Endodermal cell (in vitro differentiated cells): ENCODE data around the gene MVD. TPM values are rescaled to one million over a fixed set of nuclear protein-coding genes. Genes with fewer than 3 reads are reported as not detected.

Experiments used
- DNase-seq: peaks from one replicate; pipeline ENCODE4 v3.0.0-alpha.2; 2017
- H3K27ac ChIP-seq: 2 replicates; pipeline ENCODE4 v1.5.1; 2013; ENCODE audit warnings: mild to moderate bottlenecking, low read depth, low read length, moderate library complexity
- H3K27me3 ChIP-seq: 2 replicates; pipeline ENCODE4 v1.6.1; 2013; ENCODE audit warnings: mild to moderate bottlenecking, low read length, moderate library complexity; ENCODE audit not compliant: insufficient read depth, control insufficient read depth, poor library complexity, severe bottlenecking
- H3K36me3 ChIP-seq: 2 replicates; pipeline ENCODE4 v1.7.0; 2013; ENCODE audit warnings: mild to moderate bottlenecking, low read length, moderate library complexity; ENCODE audit not compliant: control insufficient read depth, insufficient read depth
- H3K4me1 ChIP-seq: one replicate; pipeline ENCODE4 v1.7.0; 2013; ENCODE audit warnings: low read length; ENCODE audit not compliant: control insufficient read depth, insufficient read depth
- H3K4me3 ChIP-seq: 2 replicates; pipeline ENCODE4 v1.5.1; 2013; ENCODE audit warnings: mild to moderate bottlenecking, low read length, moderate library complexity
- H3K9ac ChIP-seq: 2 replicates; pipeline ENCODE4 v1.6.1; 2013; ENCODE audit warnings: mild to moderate bottlenecking, low read length, moderate library complexity; ENCODE audit not compliant: poor library complexity, severe bottlenecking; ENCODE audit errors: extremely low read depth
- H3K9me3 ChIP-seq: 2 replicates; pipeline ENCODE4 v1.6.1; 2013; ENCODE audit warnings: mild to moderate bottlenecking, low read length, moderate library complexity; ENCODE audit not compliant: control insufficient read depth
- H3K27ac Mint-ChIP-seq: 2 replicates; pipeline ENCODE4 v1.8.0; 2020; ENCODE audit warnings: mixed read lengths
- H3K27me3 Mint-ChIP-seq: 2 replicates; pipeline ENCODE4 v1.8.0; 2021; ENCODE audit warnings: mild to moderate bottlenecking, mixed read lengths; ENCODE audit not compliant: insufficient read depth
- H3K36me3 Mint-ChIP-seq: 2 replicates; pipeline ENCODE4 v1.8.0; 2020; ENCODE audit warnings: low read depth, mixed read lengths
- H3K4me1 Mint-ChIP-seq: 2 replicates; pipeline ENCODE4 v1.8.0; 2020; ENCODE audit warnings: mixed read lengths
- H3K4me3 Mint-ChIP-seq: 2 replicates; pipeline ENCODE4 v1.8.0; 2020; ENCODE audit warnings: mild to moderate bottlenecking, moderate library complexity, mixed read lengths
- H3K9me3 Mint-ChIP-seq: 2 replicates; pipeline ENCODE4 v1.8.0; 2020; ENCODE audit warnings: mild to moderate bottlenecking, mixed read lengths
- CTCF ChIP-seq: fragments of 200-600 bp; sonication (generic); conservative IDR thresholded peaks from 2 replicates; pipeline ENCODE4 v1.5.0; 2021; ENCODE audit warnings: antibody characterized with exemption, mild to moderate bottlenecking
- WGBS, 2 experiments: methylation state at CpG; one replicate each; pipeline versions ENCODE4 v1.1.5 to v1.1.7; 2013; ENCODE audit warnings: missing lambda C conversion rate in 2 of 2, mixed read lengths in 1 of 2; ENCODE audit not compliant: insufficient coverage in 1 of 2, insufficient read length in 1 of 2; 5-methylcytosine and 5-hydroxymethylcytosine counted together
- total RNA-seq, 2 donors: library from RNA; stranded (reverse); fragmentation: NEBNext Ultra II Directional in 1 of 2; extraction: Animal tissue kit (Norgen Biotek cat#: 25700) in 1 of 2; gene quantifications; 2 replicates in 1 of 2; 3 replicates in 1 of 2; pipeline ENCODE4 v1.2.1, GENCODE V29; 2021

Gene MVD
- total RNA-seq, 2 donors from 2014 or later = 79.8 to 81.4 TPM

DNA sequence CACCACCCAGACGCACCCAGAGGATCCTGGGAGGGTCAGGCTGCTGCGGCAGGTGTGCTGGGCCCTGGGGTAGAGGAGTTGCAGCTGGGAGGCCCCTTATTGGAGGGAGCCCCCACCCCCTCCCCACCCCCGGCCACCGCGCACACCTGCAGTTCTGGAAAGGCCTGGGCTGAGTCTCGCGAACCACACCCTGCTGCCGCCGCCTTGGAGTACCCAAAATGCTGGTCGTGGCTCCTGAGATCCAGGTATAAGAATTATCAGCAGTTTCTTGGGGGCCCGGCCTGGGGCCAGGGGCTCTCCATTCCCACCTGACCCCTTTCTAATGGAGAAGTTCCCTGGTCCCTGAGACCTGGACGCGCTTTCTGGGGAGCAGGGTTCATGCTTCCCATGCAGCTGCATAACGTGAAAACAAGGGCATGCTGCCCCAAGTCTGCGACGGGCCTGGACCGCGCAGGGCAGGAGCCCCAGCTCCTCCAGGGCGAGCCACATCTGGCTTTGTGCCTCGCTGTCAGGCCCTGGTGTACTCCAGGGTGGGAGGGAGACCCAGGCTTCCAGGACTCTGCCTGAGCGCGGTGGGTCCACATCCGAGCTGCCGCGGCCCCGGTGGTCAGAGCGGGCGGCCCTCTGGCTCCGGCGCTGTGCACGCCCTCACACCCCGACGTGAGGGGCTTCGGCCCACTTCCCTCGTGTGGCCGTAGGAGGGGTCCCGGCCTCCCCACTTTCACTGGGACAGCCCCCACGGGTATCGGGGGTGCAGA is 30.7 kb upstream of the MVD start:
- Mint-ChIP-seq H3K27ac (no peak overlapping the region), H3K27me3 (peaks cover 15% of the 10 kb centered on the region), H3K36me3 (peaks cover 9% of the 10 kb centered on the region), H3K9me3 (no peaks in the 10 kb centered on the region), H3K4me1 (peaks cover under 1% of the 10 kb centered on the region), H3K4me3 (no peak overlapping the region)
- H3K9me3 ChIP-seq = no peaks in the 10 kb centered on the region
- DNase-seq = no peak
- no peak overlapping the region for H3K27ac ChIP-seq
- H3K27me3 ChIP-seq = no peaks in the 10 kb centered on the region
- TF ChIP-seq CTCF = no peak
- H3K9ac ChIP-seq = no peak overlapping the region
- H3K4me3 ChIP-seq = no peak overlapping the region
- no peaks in the 10 kb centered on the region for H3K4me1 ChIP-seq
- 89 to 91% methylated on average over 27 to 39 of the region's 39 CpGs for WGBS, 2 experiments
- no peaks in the 10 kb centered on the region for H3K36me3 ChIP-seq

- no peaks in the 10 kb centered on the region for H3K9me3 Mint-ChIP-seq
- WGBS, 2 experiments = 85 to 93% methylated on average over 6 to 10 of the region's 10 CpGs
- H3K27me3 Mint-ChIP-seq = peaks cover 17% of the 10 kb centered on the region
- H3K36me3 Mint-ChIP-seq = peaks cover 3% of the 10 kb centered on the region
- Histone ChIP-seq H3K4me1 (no peaks in the 10 kb centered on the region), H3K4me3 (no peak overlapping the region), H3K36me3 (no peaks in the 10 kb centered on the region), H3K27me3 (no peaks in the 10 kb centered on the region), H3K9ac (no peak overlapping the region), H3K9me3 (no peaks in the 10 kb centered on the region), H3K27ac (no peak overlapping the region)
- no peak for TF ChIP-seq CTCF
- no peak for DNase-seq
- no peak overlapping the region for H3K4me3 Mint-ChIP-seq
- H3K27ac Mint-ChIP-seq = no peak overlapping the region
- peaks cover 8% of the 10 kb centered on the region for H3K4me1 Mint-ChIP-seq
Measured at GRCh38 chr16:88692861-88693260, 30.0 kb upstream of the MVD start.

DNA sequence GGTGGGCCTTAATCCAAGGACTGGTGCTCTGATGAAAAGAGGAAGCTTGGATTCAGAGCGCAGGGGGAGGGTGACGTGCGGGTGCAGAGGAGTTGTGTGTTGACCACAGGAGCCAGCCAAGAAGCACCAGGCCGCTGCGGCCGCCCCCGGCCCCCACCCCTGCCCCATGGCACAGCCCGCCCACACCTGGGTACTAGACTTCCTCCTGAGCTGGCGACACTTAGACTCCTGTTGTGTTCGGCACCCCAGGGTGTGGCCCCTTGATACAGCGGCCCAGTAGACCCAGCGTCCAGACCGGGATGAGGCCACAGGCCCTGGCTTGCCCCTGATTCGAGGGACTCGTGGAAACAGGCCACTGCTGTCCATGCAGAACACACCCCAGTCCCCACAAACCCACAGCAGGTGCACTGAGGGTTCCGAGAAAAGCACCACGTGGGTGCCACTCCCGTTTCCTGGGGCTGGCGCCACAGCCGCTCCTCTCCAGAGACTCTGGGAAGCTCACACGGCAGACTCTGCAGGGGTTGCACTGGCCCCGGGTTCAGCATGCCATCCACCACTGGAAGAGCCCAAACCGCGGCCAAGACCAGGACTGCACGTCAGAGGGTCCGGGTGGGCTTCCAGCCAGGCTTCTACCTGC is 29.2 kb upstream of the MVD start:
- no peaks in the 10 kb centered on the region for H3K4me1 ChIP-seq
- 92 to 94% methylated on average over 24 to 26 of the region's 26 CpGs for WGBS, 2 experiments
- Mint-ChIP-seq H3K9me3 (no peaks in the 10 kb centered on the region), H3K27ac (no peak overlapping the region), H3K4me1 (peaks cover 10% of the 10 kb centered on the region), H3K27me3 (peaks cover 19% of the 10 kb centered on the region), H3K4me3 (no peak overlapping the region), H3K36me3 (no peaks in the 10 kb centered on the region)
- no peak for DNase-seq
- no peaks in the 10 kb centered on the region for H3K9me3 ChIP-seq
- TF ChIP-seq CTCF = no peak
- H3K27ac ChIP-seq = no peak overlapping the region
- no peaks in the 10 kb centered on the region for H3K36me3 ChIP-seq
- H3K4me3 ChIP-seq = no peak overlapping the region
- peaks cover 8% of the 10 kb centered on the region for H3K27me3 ChIP-seq
- H3K9ac ChIP-seq = no peak overlapping the region
